Activated CD4-positive, CD25-positive, alpha-beta regulatory T cell treated with anti-CD3 and anti-CD28 coated beads, Interleukin-2, amount 50 U/mL, for 72 hours (primary cell): ENCODE data around the gene OR4A5.
"Not testable (repeated sequence)": the region's sequence is repeated elsewhere in the genome, so short reads cannot be mapped to it uniquely, and the experiment has no call there.

Experiments
- DNase-seq: peaks from one replicate; pipeline ENCODE4 v3.0.0; 2021

Gene OR4A5

GRCh38 chr11:54706532-54706931 lies at the start of gene OR4A5:
Gene OR4A5, plus strand, starts transcription at chr11:54706832. Its CDS starts 53 bp downstream, at chr11:54706885.
- not testable (repeated sequence) for DNase-seq

GRCh38 chr11:54720094-54720493 lies 13.5 kb downstream of the OR4A5 start:
- not testable (repeated sequence) for DNase-seq
